ENCODE measurements around the gene ZFYVE26.
"Not testable (repeated sequence)": the region's sequence is repeated elsewhere in the genome, so short reads cannot be mapped to it uniquely, and the experiment has no call there.

The ZFYVE26 gene

DNA sequence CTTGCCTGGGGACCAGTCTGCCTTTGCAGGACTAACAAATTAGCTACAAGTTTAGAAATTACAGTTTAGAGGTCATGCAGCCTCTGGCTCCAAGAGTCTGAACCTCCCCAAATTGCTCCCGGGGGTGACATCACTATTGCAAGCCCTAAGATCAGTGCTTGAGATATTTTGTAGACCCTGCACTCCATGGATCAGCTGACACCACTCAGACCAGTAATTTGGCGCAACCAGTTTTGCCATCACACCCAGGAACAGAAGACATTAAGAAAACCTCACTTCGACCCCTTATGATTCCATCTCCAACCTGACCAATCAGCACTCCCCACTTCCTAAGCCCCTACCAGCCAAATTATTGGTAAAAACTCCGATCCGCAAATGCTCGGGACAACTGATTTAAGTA lies 2.1 kb upstream of the ZFYVE26 start:
- H3K4me3 ChIP-seq (ENCODE audit: low read length); DNase-seq (ENCODE audit: low read depth, low spot score): not testable (repeated sequence)

DNA sequence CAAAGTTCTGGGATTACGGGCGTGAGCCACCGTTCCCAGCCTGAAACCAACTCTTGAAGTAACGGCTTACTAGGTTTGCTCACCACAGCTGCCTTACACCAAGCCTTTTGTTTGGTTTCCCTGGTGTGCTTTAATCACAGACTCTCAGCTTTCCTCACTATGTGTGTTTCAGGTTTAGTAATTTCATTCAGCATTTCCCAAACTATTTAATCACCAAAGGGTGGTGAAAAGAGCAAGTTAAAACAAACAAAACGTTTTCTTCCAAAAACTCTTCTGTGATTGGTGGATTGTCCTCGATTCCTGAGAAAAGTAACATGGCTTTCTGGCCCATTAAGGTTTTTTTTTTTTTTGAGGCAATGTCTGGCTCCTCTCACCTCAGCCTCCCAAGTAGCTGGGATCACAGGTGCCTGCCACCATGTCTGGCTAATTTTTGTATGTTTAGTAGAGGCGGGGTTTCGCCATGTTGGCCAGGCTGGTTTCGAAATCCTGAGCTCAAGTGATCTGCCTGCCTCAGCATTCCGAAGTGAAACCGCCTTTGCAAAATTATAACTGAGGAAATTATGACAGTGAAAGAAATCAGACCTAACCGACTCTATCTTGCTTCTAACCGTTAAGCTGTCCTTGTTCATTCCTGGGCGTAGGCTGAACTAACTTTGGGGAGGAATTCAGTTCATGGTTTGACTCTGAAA lies 1.5 kb upstream of the ZFYVE26 start:
- DNase-seq (ENCODE audit: low read depth, low spot score), result no peak
- H3K4me3 ChIP-seq (ENCODE audit: low read length), result no peak overlapping the region

DNA sequence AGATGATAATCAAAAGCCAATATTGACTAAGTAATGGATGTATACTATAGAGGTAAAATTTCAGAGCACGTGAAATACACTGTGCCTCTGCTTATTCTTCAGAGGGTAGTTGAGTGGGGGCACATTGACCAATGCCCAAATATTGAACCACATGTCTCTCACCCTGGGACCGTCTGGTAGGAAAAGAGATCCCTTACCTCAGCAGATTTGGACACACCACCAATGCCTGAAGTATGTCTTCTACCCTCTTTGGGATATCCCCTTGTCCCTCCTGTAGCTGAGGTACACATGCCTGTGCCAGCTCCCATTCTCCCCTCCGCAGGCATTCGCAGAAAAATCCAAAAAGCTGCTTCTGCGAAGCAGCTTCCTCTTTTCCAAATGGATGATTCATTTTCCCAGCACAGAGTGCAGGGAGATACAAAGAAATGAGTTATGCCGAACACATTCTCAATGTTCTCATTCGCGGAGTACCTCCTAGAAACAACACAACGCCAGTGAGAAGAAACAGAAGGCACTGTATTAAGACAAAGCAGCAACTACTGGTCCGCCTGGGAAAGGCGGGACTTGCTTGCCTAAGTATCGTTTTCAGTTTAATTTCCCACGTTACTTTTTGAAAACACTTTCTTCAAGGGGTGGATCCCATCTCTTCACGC lies 691 bp downstream of the ZFYVE26 start:
- DNase-seq (ENCODE audit: low read depth, low spot score), result no peak
- H3K4me3 ChIP-seq (ENCODE audit: low read length), result peak overlapping the region; percentile 95

DNA sequence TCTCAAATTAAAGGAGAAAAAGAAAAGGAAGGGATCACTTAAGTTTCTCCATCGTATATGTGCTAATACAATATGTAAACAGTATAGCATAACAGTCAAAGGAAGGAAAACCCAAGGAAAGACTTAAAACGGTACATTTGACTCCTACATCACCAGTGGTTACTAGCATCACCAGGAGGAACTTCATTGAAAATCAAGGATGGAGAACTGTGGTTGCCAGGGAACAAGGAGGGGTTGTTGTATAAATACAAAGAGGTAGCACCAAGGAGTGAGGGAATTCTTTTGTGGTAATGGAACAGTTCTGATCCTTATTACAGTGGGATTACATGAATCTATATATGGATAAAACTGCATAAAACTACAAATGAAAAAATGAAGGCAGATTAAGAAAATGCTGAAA lies 1.6 kb downstream of the ZFYVE26 start:
- DNase-seq (ENCODE audit: low read depth, low spot score), result no peak
- no peak overlapping the region for H3K4me3 ChIP-seq (ENCODE audit: low read length)

DNA sequence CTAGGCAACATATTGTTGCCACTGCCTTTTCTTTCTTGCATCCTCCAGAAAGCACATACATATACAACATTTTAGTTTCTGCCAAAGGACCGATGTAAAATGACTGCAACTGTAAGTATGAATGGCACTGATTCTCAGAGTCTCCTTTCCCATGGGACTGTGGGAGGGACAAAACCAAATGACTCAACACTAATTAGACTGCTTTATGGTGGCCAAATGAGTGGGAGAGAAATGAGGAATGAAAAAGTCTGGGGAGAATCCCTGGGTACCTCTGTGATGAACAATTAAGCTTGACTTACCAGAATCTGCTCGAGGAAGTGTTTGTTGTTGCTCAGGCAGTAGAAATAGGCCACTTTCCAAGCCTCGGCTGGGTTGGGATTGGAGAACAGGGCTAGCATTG lies 10.1 kb downstream of the ZFYVE26 start:
- H3K4me3 ChIP-seq (ENCODE audit: low read length), result no peak overlapping the region
- DNase-seq (ENCODE audit: low read depth, low spot score), result no peak

DNA sequence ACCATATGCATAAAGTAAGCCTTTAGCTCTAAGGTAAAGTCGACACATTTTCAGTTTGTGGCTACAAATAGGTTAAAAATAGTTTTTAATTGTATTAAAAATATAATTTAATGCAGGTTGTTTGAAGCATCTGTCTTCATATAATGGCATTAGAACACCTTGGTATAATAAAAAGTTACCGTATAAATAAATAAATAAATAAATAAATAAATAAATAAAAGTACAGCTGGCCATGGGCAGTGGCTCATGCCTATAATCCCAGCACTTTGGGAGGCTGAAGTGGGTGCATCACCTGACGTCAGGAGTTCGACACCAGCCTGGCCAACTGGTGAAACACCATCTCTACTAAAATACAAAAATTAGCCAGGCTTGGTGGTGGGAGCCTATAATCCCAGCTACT lies 15.6 kb downstream of the ZFYVE26 start:
- DNase-seq (ENCODE audit: low read depth, low spot score), result no peak

DNA sequence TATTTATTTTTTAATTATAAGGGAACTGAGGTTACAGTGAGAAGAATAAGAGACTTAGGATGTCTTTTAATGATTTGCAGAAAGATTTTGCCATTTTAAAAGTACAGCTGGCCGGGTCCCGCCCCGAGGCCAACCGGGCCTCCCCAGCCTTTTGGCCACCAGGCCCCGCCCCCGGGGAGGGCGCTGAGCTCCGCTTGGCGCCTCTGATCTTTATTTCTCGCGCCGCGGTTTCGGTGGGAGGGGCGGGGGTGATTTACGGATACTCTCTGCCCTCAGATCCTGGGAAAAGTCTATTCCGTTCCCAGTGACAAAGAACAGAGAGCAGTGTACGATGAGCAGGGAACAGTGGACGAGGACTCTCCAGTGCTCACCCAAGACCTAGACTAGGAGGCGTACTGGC lies 17.7 kb downstream of the ZFYVE26 start:
- no peak overlapping the region for H3K4me3 ChIP-seq (ENCODE audit: low read length)
- DNase-seq (ENCODE audit: low read depth, low spot score), result no peak

More for the DNA sequence above, 15.6 kb downstream of the ZFYVE26 start:
- no peak overlapping the region for H3K4me3 ChIP-seq (ENCODE audit: low read length)

DNA sequence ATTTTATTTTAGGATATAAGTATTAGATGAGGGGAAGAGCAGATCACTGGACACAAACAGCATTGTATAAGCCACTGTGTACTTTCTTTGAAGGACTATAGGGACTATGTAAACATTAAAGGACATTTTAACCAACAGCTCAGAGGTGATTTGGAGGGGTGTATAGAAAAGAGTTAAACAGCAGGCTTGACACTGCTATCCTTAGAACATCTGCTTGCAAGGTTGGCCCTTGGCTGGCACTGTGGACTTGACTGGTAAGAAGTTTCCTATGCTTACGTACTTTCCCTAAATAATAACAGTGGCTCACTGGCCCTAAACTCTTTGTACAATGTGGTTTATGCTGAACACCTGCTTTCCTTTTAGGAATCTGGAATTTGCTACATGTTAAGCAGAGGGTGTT lies 28.7 kb downstream of the ZFYVE26 start:
- no peak for DNase-seq (ENCODE audit: low read depth, low spot score)

DNA sequence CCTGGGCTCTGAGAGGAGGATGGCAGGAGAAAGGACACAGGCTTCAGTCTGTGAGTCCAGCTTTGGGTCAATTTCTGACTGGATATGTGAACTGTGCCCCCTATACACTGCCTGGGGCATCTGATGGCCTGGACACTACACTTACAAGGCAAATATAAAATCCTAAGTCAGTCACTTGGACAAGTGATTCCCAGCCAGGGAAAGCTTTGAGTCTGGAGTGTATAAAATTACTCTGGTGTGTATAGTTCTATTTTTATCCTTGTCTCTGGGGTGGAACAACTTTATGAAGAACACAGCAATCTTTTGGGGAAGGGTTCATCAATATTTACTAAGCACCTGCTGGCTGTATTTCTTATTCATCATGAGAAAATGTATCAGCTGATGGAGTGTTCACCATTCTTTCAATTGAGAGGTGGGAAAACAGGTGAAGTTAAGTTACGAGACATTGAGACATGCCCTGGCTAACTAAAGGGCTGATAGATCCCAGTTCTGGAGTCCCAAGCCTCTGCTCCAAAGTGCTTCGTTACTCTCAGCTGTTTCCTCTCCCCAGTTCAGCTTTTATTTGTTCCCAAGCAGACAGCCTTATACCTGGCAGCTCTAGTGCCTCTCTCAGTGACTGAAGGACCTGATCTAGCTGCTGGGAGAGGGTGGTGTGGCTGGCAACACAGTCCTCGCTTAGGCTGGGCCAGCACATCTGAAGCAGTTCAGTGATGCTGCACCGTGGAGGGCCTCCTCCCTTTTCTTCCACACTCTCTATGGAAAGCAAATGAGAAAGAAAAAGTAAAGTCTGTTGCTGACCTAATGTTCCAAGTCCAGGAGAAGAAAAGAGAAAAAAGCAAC lies 30.9 kb downstream of the ZFYVE26 start:
- no peak overlapping the region for H3K4me3 ChIP-seq (ENCODE audit: low read length)
- no peak for DNase-seq (ENCODE audit: low read depth, low spot score)

More for the DNA sequence above, 28.7 kb downstream of the ZFYVE26 start:
- H3K4me3 ChIP-seq (ENCODE audit: low read length), result no peak overlapping the region

DNA sequence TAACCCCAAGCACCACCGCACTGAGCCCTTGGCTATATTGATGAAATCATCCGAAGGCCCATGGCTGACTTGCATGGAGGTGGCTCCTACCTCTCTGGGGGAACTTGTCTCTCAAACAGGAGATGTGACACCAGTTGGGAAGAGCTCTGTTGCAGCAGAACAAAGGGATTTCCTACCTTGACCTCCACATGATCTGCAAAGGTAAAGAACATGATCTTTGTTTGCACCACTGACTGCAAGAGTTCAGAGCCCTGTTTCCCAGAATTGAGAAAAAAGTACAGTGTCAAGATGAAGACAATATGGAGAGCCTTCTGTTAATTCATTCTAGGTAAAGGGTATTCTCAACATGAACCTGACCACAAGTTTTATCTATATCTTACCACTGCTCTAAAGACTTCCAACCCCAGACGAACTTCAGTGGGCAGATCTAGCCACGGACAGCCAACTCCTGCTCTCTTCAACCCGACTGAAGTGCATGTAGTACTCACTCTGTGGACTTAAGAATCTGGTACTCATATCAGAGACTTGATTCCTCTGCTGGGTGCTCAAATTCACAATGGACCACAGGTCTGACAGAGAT lies 32.1 kb downstream of the ZFYVE26 start:
- no peak for DNase-seq (ENCODE audit: low read depth, low spot score)
- no peak overlapping the region for H3K4me3 ChIP-seq (ENCODE audit: low read length)

DNA sequence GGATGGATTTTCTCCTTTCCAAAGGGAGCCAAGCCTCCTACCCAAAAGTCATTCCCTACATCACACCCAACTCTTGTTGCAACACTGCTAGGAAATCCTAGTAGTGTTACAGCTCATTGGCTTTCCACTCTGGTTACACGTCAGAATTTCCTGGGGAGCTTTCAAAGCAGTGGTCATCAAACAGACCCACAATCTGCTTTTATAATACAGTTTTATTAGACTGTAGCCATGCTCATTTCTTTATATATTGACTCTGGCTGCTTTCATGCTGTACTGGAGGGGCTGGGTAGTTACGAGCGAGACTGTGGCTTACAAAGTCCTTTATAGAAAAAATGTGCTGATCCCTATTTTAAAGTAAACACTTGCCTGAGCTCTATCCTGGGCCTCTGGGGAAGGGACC lies 34.3 kb downstream of the ZFYVE26 start:
- no peak overlapping the region for H3K4me3 ChIP-seq (ENCODE audit: low read length)
- DNase-seq (ENCODE audit: low read depth, low spot score), result no peak

DNA sequence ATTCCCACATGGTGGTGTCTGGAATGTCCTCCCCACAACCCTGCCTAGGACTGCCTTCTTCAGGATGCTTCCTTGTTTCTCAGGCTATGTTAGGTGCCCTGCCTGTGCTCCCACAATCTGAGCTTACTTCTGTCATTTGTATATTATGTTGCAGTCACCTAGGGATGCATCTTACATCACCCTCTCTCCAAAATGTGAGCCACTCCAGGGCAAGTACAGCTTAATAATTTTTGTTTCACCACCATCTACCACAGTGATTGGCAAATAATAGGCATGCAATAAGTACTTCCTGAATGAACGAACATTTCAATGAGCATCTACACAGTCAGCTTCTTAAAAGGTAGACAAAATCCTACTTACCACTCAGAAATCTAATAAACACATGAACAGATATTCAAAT lies 37.6 kb downstream of the ZFYVE26 start:
- H3K4me3 ChIP-seq (ENCODE audit: low read length), result no peak overlapping the region
- DNase-seq (ENCODE audit: low read depth, low spot score), result no peak

DNA sequence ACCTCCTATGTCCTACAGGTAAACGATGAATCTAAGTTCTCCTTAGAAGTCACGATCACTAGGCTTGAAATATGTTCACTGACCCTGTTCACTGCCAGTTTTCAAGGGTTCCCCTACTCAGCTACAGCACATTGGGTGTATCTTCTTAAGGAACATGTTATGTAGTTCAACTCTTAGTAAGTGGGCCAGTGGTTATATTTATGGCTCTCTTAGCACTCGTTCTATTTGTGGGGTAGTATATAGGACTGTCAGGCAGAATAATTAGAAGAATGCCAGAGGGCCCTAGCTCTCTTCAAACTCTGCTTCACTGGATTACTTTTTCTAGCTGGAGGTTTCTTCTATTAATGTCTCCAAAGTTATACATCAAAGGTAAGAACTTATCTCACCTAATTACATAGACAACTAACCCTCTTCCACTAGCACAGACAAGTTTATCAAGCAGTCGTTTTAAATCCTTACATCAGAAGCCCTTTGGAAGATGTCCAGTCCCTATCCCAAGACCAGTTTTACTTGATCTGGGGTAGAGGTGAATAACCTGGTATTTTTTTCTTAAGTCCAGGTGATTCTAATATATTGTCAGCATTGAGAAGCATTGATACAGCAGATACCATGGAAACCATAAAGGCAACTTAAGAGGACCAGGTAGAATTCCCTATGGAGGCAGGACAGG lies 39.6 kb downstream of the ZFYVE26 start:
- no peak for DNase-seq (ENCODE audit: low read depth, low spot score)
- no peak overlapping the region for H3K4me3 ChIP-seq (ENCODE audit: low read length)

DNA sequence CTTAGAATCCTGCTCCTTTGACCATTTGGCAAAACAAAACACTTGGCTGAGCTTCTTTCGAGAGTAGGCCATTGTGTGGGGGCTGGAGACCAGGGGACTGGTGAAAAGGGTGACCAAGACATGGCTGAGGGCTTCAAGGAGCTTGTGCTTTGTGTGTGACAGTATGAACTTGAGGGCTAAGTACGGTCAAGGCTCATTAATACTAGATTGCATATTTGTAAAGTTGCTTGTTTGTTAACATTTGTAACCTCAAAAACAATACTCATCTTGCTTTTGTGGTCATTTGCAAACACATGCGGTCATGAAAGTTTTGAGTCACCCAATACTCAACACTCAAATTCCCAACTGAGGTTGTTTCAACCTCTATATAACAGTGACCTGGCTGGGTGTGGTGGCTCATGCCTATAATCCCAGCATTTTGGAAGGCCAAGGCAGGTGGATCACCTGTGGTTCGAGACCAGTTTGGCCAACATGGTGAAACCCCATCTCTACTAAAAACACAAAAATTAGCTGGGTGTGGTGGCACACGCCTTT lies 42.5 kb downstream of the ZFYVE26 start:
- H3K4me3 ChIP-seq (ENCODE audit: low read length), result no peak overlapping the region
- DNase-seq (ENCODE audit: low read depth, low spot score), result no peak

DNA sequence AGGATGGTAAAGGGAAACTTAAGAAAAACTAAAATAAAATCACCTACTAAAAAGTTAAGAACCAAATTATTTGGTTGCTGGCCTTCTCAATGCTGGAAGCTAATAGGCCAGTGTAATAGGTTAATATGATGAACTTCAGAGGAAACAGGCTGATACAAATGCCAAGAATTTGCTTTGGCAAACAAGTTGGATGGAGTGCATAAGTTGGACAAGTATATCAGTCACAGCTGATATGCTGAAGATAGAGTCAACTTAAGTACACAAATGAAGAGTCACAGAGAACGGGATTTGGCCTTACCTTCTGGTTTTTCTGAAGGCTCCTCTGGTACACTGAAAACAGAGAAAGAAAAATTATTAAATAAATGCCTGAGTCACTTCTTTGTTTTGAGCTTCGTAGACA lies 48.2 kb downstream of the ZFYVE26 start:
- no peak overlapping the region for H3K4me3 ChIP-seq (ENCODE audit: low read length)
- no peak for DNase-seq (ENCODE audit: low read depth, low spot score)

DNA sequence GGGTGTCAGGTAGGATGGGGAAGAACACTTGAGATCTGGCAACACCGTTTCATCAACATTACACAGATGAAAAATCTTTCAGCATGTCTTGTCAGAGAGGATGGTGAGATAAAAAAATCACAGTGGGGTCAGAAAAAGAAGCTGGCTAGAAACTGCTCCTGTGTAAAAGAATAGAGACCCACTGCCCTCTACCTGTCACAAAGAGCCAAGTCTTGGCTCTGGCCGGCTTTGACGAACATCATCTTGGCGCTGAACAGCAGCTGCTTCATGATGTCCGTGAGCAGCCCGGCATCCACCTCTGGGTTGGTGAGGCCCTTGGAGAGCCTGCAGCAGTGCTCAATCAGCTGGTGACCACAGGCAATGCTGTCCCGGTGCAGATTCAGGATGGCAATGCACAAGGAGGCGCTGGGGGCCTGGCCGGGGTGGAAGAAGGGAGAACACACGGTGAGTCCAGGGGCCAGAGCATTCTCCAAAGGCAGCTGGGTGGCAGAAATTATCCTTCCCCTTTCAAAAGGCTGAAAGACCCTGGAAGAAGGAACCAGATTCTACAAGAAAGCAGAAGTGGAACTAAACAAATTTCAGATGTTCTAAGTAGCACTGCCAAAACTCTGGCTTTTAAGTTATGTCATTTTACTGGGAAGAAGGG lies 50.2 kb downstream of the ZFYVE26 start:
- no peak for DNase-seq (ENCODE audit: low read depth, low spot score)
- H3K4me3 ChIP-seq (ENCODE audit: low read length), result no peak overlapping the region

DNA sequence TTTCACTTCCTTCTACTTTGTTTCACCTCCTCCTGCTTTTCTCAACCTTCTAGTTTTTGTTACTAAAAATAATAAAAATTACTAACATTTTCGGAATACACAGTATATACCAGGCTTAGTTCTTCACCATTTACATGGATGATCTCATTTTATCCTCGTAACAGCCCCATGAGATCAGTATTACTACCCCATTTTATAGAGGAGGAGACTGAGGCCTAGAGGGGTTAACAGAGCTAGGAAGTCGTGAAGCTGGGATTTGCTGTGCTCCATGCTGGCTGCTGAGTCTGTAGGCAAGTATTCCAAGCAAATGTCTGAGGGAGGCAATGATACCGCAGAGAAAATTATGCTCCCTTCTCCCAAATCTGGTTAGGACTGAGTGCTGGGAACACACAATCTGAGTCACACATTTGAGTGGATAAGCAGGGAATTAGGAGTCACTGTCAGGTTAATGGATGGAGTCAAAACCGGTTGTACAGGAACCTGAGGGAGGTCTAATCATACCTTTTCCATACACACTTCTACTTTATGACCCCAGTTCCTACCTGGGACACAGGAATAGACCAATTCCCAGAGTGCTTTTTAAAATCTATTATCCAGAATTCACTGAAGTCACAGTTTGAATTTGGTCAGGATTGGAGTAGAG lies 51.1 kb downstream of the ZFYVE26 start:
- no peak for DNase-seq (ENCODE audit: low read depth, low spot score)
- H3K4me3 ChIP-seq (ENCODE audit: low read length), result no peak overlapping the region

DNA sequence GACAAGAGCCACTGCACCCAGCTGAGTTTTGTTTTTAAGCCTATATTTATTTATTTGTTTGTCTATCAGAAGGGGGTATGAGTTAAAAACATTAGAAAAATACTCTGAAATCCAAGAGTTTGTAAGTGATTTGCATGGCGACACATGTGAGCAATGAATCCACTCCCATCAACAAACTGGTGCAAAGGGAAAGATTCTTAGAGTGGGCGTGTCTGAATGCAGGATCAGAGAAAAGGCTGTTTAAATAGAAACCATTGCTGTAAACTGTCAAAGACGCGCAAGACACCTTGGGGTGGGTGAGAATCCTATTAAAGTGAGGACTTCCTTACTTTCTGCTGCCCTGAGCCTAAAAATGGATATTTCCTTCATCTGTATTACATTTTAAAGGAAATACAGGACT lies 51.9 kb downstream of the ZFYVE26 start:
- DNase-seq (ENCODE audit: low read depth, low spot score), result no peak
- no peak overlapping the region for H3K4me3 ChIP-seq (ENCODE audit: low read length)

Data from Jurkat, Clone E6-1 (cell line).